Small intestine (tissue), 7 donors: ENCODE measurements around the gene ARMC12. TPM values are rescaled to one million over a fixed set of nuclear protein-coding genes. Genes with fewer than 3 reads are reported as not detected.

ENCODE experiments used
- DNase-seq, 2 donors: peaks; one replicate each; pipeline versions ENCODE4 v3.0.0 to v3.0.0-alpha.2; 2013
- FAIRE-seq: peaks from 2 replicates; lab custom pipeline; 2012; peaks lifted over from hg19 to GRCh38; lab: Jason Lieb, UNC
- H3K27ac ChIP-seq, 3 donors: one replicate each; pipeline ENCODE4 v1.5.1; 2013; ENCODE audit warnings: low read length in 2 of 3, mild to moderate bottlenecking in 2 of 3, control low read depth in 1 of 3, inconsistent platforms in 1 of 3, low read depth in 1 of 3, moderate library complexity in 1 of 3
- H3K27me3 ChIP-seq, 3 donors: one replicate each; pipeline ENCODE4 v1.6.1; 2013; ENCODE audit warnings: low read length in 3 of 3, inconsistent platforms in 1 of 3; ENCODE audit not compliant: control insufficient read depth in 3 of 3, insufficient read depth in 3 of 3
- H3K36me3 ChIP-seq, 3 donors: one replicate each; pipeline ENCODE4 v1.6.1; 2013; ENCODE audit warnings: low read length in 3 of 3, inconsistent platforms in 1 of 3, low read depth in 1 of 3, mild to moderate bottlenecking in 1 of 3, moderate library complexity in 1 of 3; ENCODE audit not compliant: control insufficient read depth in 3 of 3, insufficient read depth in 2 of 3
- H3K4me1 ChIP-seq, 3 donors: one replicate each; pipeline ENCODE4 v1.6.1; 2013; ENCODE audit warnings: low read length in 2 of 3, inconsistent platforms in 1 of 3, low read depth in 1 of 3, mild to moderate bottlenecking in 1 of 3, moderate library complexity in 1 of 3; ENCODE audit not compliant: control insufficient read depth in 3 of 3, insufficient read depth in 2 of 3
- H3K4me3 ChIP-seq, 3 donors: one replicate each; pipeline ENCODE4 v1.5.1; 2013; ENCODE audit warnings: low read length in 3 of 3, control low read depth in 1 of 3, inconsistent platforms in 1 of 3, low read depth in 1 of 3, mild to moderate bottlenecking in 1 of 3, moderate library complexity in 1 of 3
- H3K9me3 ChIP-seq, 2 donors: one replicate each; pipeline ENCODE4 v1.6.1; 2013; ENCODE audit warnings: low read depth in 1 of 2, low read length in 1 of 2; ENCODE audit not compliant: control insufficient read depth in 2 of 2, insufficient read depth in 1 of 2
- WGBS, 3 donors: extraction: QIAGEN DNeasy Blood & Tissue Kit; methylation state at CpG; one replicate each; pipeline ENCODE4 v1.1.7; 2013; 5-methylcytosine and 5-hydroxymethylcytosine counted together
- polyA plus RNA-seq, 4 donors: library from polyadenylated mRNA; stranded (reverse) in 3 of 4; unstranded in 1 of 4; fragments of 200-250 nt in 3 of 4; fragments of 120-200 nt in 1 of 4; gene quantifications; one replicate each; pipeline versions ENCODE4 v1.2.1 to v1.2.3, GENCODE V29; 2013
- donor health status: healthy with polysubstance abuse.
- donor health status: control.
- donor health status: control.
- donor health status: Bipolar disorder and iron deficiency.
- donor health status: healthy.

Gene ARMC12
- polyA plus RNA-seq, 4 donors: 0.41 to 2.5 (median 0.72) TPM; not detected in 1

GRCh38 chr6:35780719-35781118, 43.9 kb downstream of the ARMC12 start, which contains the start of gene CLPSL1:
Gene CLPSL1, plus strand, starts transcription at chr6:35781019. Its CDS starts 92 bp downstream, at chr6:35781111.
- H3K9me3 ChIP-seq: no peaks in the 10 kb centered on the region
- H3K4me1 ChIP-seq: no peaks in the 10 kb centered on the region
- H3K4me3 ChIP-seq: no peak within 1 kb of the TSS
- FAIRE-seq (no peak), DNase-seq (no peak)
- no peak within 1 kb of the TSS for H3K27ac ChIP-seq
- peaks cover 0 to 20% (median 6%) of the 10 kb centered on the region in 3 donors for H3K27me3 ChIP-seq
- no peaks in the 10 kb centered on the region for H3K36me3 ChIP-seq
- WGBS, 3 donors: 80 to 85% (median 84%) methylated on average over 7 of the region's 7 CpGs

GRCh38 chr6:35781290-35781689, 44.5 kb downstream of the ARMC12 start:
- Histone ChIP-seq H3K9me3 (no peaks in the 10 kb centered on the region), H3K36me3 (no peaks in the 10 kb centered on the region), H3K4me1 (no peaks in the 10 kb centered on the region), H3K4me3 (no peak overlapping the region), H3K27ac (no peak overlapping the region), H3K27me3 (peaks cover 0 to 18% (median 1%) of the 10 kb centered on the region in 3 donors)
- FAIRE-seq (no peak), DNase-seq (no peak)
- WGBS, 3 donors: 90 to 96% (median 95%) methylated on average over 2 of the region's 2 CpGs

GRCh38 chr6:35782424-35782823, 45.6 kb downstream of the ARMC12 start:
- Histone ChIP-seq H3K9me3 (no peaks in the 10 kb centered on the region), H3K4me3 (no peak overlapping the region), H3K27ac (no peak overlapping the region), H3K27me3 (peaks cover 0 to 23% (median 8%) of the 10 kb centered on the region in 3 donors), H3K36me3 (no peaks in the 10 kb centered on the region), H3K4me1 (no peaks in the 10 kb centered on the region)
- 10 to 47% (median 36%) methylated on average over 3 of the region's 3 CpGs for WGBS, 3 donors
- FAIRE-seq: no peak
- peak in 1 of 2 donors; percentile 23 for DNase-seq

DNA sequence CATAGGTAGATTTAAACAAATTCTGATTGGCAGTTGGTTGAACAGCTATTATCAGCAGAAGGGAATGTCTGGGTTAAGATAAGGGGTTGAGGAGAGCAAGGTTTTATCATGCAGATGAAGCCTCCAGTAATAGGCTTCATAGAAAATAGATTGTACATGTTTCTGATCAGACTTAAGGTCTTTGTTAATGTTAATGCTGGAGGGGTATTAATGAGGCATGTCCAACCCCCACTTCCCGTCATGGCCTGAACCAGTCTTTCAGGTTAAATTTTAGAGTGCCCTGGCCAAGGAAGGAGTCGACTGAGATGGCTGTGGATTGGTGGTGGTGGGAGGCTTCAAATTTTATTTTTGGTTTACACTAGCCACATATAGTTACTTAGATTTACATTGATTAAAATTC, 47.4 kb downstream of the ARMC12 start:
- no peak overlapping the region for H3K4me3 ChIP-seq
- no peak for DNase-seq
- H3K27ac ChIP-seq: no peak overlapping the region
- 53 to 67% (median 67%) methylated on average over 2 of the region's 2 CpGs for WGBS, 3 donors
- no peaks in the 10 kb centered on the region for H3K4me1 ChIP-seq
- FAIRE-seq: no peak
- no peaks in the 10 kb centered on the region for H3K36me3 ChIP-seq
- H3K9me3 ChIP-seq: no peaks in the 10 kb centered on the region
- H3K27me3 ChIP-seq: peaks cover 0 to 38% (median 11%) of the 10 kb centered on the region in 3 donors

- Histone ChIP-seq H3K27ac (no peak overlapping the region), H3K36me3 (no peaks in the 10 kb centered on the region), H3K4me1 (no peaks in the 10 kb centered on the region), H3K27me3 (peaks cover 0 to 38% (median 11%) of the 10 kb centered on the region in 3 donors), H3K9me3 (no peaks in the 10 kb centered on the region), H3K4me3 (no peak overlapping the region)
- DNase-seq: no peak
- no peak for FAIRE-seq
- 60 to 70% (median 67%) methylated on average over 2 of the region's 2 CpGs for WGBS, 3 donors
Measured at GRCh38 chr6:35786272-35786671, 49.4 kb downstream of the ARMC12 start.

DNA sequence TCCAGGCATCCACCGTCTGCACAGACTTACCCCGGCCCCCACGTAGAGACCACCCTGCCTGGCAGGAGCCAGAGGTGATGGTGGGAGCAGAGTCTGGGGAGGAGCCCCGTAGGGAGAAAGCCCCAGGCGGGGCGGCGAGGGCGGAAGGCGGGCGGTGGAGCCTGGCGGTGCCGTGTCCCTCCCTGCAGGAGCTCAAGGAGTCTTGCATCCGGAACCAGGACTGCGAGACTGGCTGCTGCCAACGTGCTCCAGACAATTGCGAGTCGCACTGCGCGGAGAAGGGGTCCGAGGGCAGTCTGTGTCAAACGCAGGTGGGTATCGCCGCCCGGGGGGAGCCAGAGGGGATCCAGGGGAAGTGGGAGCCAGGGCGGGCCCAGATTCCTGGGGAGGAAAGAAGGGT, 50.0 kb downstream of the ARMC12 start:
- FAIRE-seq (no peak), DNase-seq (no peak)
- Histone ChIP-seq H3K27ac (no peak overlapping the region), H3K4me3 (no peak overlapping the region), H3K27me3 (peaks cover 0 to 38% (median 11%) of the 10 kb centered on the region in 3 donors), H3K36me3 (no peaks in the 10 kb centered on the region), H3K4me1 (no peaks in the 10 kb centered on the region), H3K9me3 (no peaks in the 10 kb centered on the region)
- WGBS, 3 donors: 42 to 57% (median 46%) methylated on average over 25 of the region's 25 CpGs

GRCh38 chr6:35787266-35788218, 50.7 kb downstream of the ARMC12 start:
- Histone ChIP-seq H3K9me3 (no peaks in the 10 kb centered on the region), H3K36me3 (no peaks in the 10 kb centered on the region), H3K27ac (no peak overlapping the region), H3K27me3 (peaks cover 0 to 38% (median 14%) of the 10 kb centered on the region in 3 donors), H3K4me3 (no peak overlapping the region), H3K4me1 (no peaks in the 10 kb centered on the region)
- 38 to 73% (median 50%) methylated on average over 13 of the region's 13 CpGs for WGBS, 3 donors
- peak in 1 of 2 donors; percentile 14 for DNase-seq
- FAIRE-seq: no peak

DNA sequence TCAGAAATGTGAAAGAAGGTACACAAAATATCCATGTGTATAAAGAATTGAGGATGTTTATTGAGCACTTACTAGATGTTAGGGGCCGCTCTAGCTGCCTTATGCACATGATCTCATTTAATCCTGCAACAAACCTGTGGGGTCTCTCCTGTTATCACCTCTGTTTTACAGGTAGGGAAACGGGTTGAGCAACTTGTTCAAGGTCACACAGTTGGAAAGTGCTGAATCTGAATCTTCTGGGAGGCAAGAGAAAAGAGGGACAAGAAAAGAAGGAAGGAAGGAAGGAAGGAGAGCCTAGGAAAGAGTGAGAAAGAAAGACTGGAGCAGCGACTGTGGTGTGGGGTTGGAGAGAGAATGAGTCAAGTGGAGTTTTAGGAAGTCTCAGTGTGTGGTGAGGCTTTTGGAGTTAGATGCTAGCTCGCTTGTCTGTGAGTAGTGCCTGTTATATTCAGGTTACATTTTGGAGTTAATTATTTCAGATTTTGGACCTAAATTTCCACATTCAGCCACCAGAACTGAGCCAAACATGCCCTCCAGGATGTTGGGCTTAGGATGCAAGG, 51.7 kb downstream of the ARMC12 start:
- WGBS, 3 donors: 44 to 59% (median 58%) methylated on average over 4 of the region's 4 CpGs
- H3K27me3 ChIP-seq: peaks cover 0 to 38% (median 14%) of the 10 kb centered on the region in 3 donors
- DNase-seq: no peak

More for the DNA sequence above, 51.7 kb downstream of the ARMC12 start:
- no peaks in the 10 kb centered on the region for H3K36me3 ChIP-seq
- no peak overlapping the region for H3K4me3 ChIP-seq
- H3K4me1 ChIP-seq: no peaks in the 10 kb centered on the region
- FAIRE-seq: no peak
- no peak overlapping the region for H3K27ac ChIP-seq
- no peaks in the 10 kb centered on the region for H3K9me3 ChIP-seq
